GM12878 (cell line): Measurements from ENCODE around the gene CENPF. TPM values are rescaled to one million over a fixed set of nuclear protein-coding genes. Genes with fewer than 3 reads are reported as not detected.

ENCODE experiments used
- ATAC-seq: fragments of 200-7000 bp; cut with Tn5 transposase; 3 replicates; pipeline ENCODE4 v1.9.1; 2020; ENCODE audit warnings: mild to moderate bottlenecking, moderate library complexity
- BruUV-seq: library from RNA; stranded (reverse); fragments of 400-500 nt; replicated peaks from 2 replicates; lab custom pipeline; 2021; lab: Mats Ljungman, UMichigan
- CTCF ChIA-PET: fragments of 300-600 bp; sonication (Branson Sonifier 250); formaldehyde crosslinking; extraction: SDS; loops from one replicate; lab custom pipeline; 2021; ENCODE audit warnings: inconsistent platforms; lab: Yijun Ruan, JAX
- POLR2A ChIA-PET: fragments of 350-600 bp; formaldehyde crosslinking; extraction: SDS; loops from one replicate; lab custom pipeline; 2021; ENCODE audit warnings: inconsistent platforms; lab: Charles Lee
- RAD21 ChIA-PET: fragments of 300-600 bp; sonication (Branson Sonifier 250); formaldehyde crosslinking; loops from one replicate; lab custom pipeline; 2023; ENCODE audit warnings: antibody characterized with exemption; ENCODE audit not compliant: unreplicated experiment; lab: Charles Lee
- SMC1A ChIA-PET: fragments of 300-600 bp; sonication (Branson Sonifier 250); formaldehyde crosslinking; loops from one replicate; lab custom pipeline; 2023; ENCODE audit not compliant: unreplicated experiment, uncharacterized antibody; lab: Charles Lee
- DNase-seq: peaks from one replicate; pipeline ENCODE4 v3.0.0-alpha.2; 2011; ENCODE audit warnings: low read depth, low spot score
- FAIRE-seq: peaks from 3 replicates; lab custom pipeline; 2011; peaks lifted over from hg19 to GRCh38; lab: Jason Lieb, UNC
- H2AFZ ChIP-seq: 2 replicates; pipeline ENCODE4 v1.6.0; 2011; ENCODE audit warnings: low read depth, low read length, control low read depth; ENCODE audit not compliant: control insufficient read depth
- H3K27ac ChIP-seq: 2 replicates; pipeline ENCODE4 v1.5.1; 2011; ENCODE audit warnings: control low read depth; ENCODE audit not compliant: control insufficient read depth, insufficient read depth
- H3K27me3 ChIP-seq, 2 experiments: replicated peaks in 1 of 2; 2 replicates each; pipeline versions ENCODE4 v1.6.0 to v1.6.1; 2011; ENCODE audit warnings: low read length in 1 of 2; ENCODE audit not compliant: control insufficient read depth in 2 of 2, insufficient read depth in 2 of 2
- H3K36me3 ChIP-seq, 2 experiments: 2 replicates each; pipeline ENCODE4 v1.5.1; 2011; ENCODE audit warnings: low read length in 1 of 2; ENCODE audit not compliant: control insufficient read depth in 2 of 2, insufficient read depth in 2 of 2
- H3K4me1 ChIP-seq: 2 replicates; pipeline ENCODE4 v1.6.1; 2011; ENCODE audit warnings: mild to moderate bottlenecking, low read length, moderate library complexity, mixed read lengths; ENCODE audit not compliant: control insufficient read depth, insufficient read depth
- H3K4me2 ChIP-seq: 2 replicates; pipeline ENCODE4 v1.6.0; 2011; ENCODE audit warnings: control low read depth; ENCODE audit not compliant: control insufficient read depth, insufficient read depth
- H3K4me3 ChIP-seq: fragments of 200-600 bp; sonication (generic); 2 replicates; pipeline ENCODE4 v1.5.1; 2016
- H3K79me2 ChIP-seq: 2 replicates; pipeline ENCODE4 v1.6.0; 2011; ENCODE audit warnings: low read length; ENCODE audit not compliant: control insufficient read depth, insufficient read depth
- H3K9ac ChIP-seq: 2 replicates; pipeline ENCODE4 v1.8.0; 2011; ENCODE audit warnings: low read length, control low read depth, mixed read lengths; ENCODE audit not compliant: control insufficient read depth, insufficient read depth
- H3K9me3 ChIP-seq: replicated peaks from 3 replicates; pipeline ENCODE4 v1.5.1; 2011; ENCODE audit warnings: mild to moderate bottlenecking, low read length; ENCODE audit not compliant: control insufficient read depth, insufficient read depth
- H4K20me1 ChIP-seq: 2 replicates; pipeline ENCODE4 v1.6.0; 2011; ENCODE audit not compliant: control insufficient read depth, insufficient read depth
- IKZF2 ChIP-seq, 2 experiments: fragments of 450-650 bp; IDR thresholded peaks; 2 replicates each; pipeline ENCODE4 v1.6.1; 2017; ENCODE audit warnings: mild to moderate bottlenecking in 2 of 2, moderate library complexity in 2 of 2
- NFYA ChIP-seq: IDR thresholded peaks from 2 replicates; pipeline ENCODE4 v1.6.1; 2011; ENCODE audit warnings: low read depth, mild to moderate bottlenecking, low read length, improper control_type of control experiment, borderline replicate concordance
- NRF1 ChIP-seq: conservative IDR thresholded peaks from 2 replicates; pipeline ENCODE4 v1.6.1; 2011; ENCODE audit warnings: mild to moderate bottlenecking, low read depth, low read length, improper control_type of control experiment
- PAX8 ChIP-seq: fragments of 450-650 bp; IDR thresholded peaks from 2 replicates; pipeline ENCODE4 v1.6.1; 2017; ENCODE audit warnings: mild to moderate bottlenecking, moderate library complexity
- POLR2AphosphoS2 ChIP-seq: IDR thresholded peaks from 2 replicates; pipeline ENCODE4 v1.6.1; 2011; ENCODE audit warnings: low read depth, mild to moderate bottlenecking, low read length, improper control_type of control experiment, moderate library complexity
- RAD51 ChIP-seq: fragments of 450-650 bp; IDR thresholded peaks from 2 replicates; pipeline ENCODE4 v1.6.1; 2016; ENCODE audit warnings: moderate library complexity, mild to moderate bottlenecking, inconsistent platforms
- SMARCA5 ChIP-seq: fragments of 450-650 bp; IDR thresholded peaks from 2 replicates; pipeline ENCODE4 v1.6.1; 2017; ENCODE audit warnings: mild to moderate bottlenecking
- SREBF2 ChIP-seq: IDR thresholded peaks from 2 replicates; pipeline ENCODE4 v1.6.1; 2012; ENCODE audit warnings: mild to moderate bottlenecking, low read length
- YBX1 ChIP-seq: fragments of 450-650 bp; IDR thresholded peaks from 2 replicates; pipeline ENCODE4 v1.6.1; 2016; ENCODE audit warnings: antibody characterized with exemption
- YY1 ChIP-seq: IDR thresholded peaks from 2 replicates; pipeline ENCODE4 v1.6.1; 2011; ENCODE audit warnings: low read depth, mild to moderate bottlenecking, low read length
- ZNF274 ChIP-seq: IDR thresholded peaks from one replicate; pipeline ENCODE4 v1.8.0; 2011; ENCODE audit not compliant: insufficient read length, insufficient read depth
- ZNF622 ChIP-seq: fragments of 450-650 bp; IDR thresholded peaks from 2 replicates; pipeline ENCODE4 v1.6.1; 2017; ENCODE audit warnings: mild to moderate bottlenecking, inconsistent platforms
- WGBS: methylation state at CpG from one replicate; pipeline ENCODE4 v1.1.6; 2016; ENCODE audit warnings: low lambda C conversion rate; ENCODE audit not compliant: insufficient replicate concordance, insufficient coverage; ENCODE audit errors: missing lambda C conversion rate; 5-methylcytosine and 5-hydroxymethylcytosine counted together
- in situ Hi-C: fragments of 300-500 bp; cut with MboI; formaldehyde crosslinking; loops from 9 replicates; pipeline ENCODE4 v1.14.3; 2018; ENCODE audit warnings: mixed read lengths
- intact Hi-C: fragments of 100-400 bp; cut with micrococcal nuclease; formaldehyde crosslinking; loops from one replicate; pipeline ENCODE4 v1.14.2; 2022; ENCODE audit not compliant: unreplicated experiment
- polyA plus RNA-seq, 11 experiments: library from polyadenylated mRNA; depleted of rRNA in 4 of 11; unstranded in 6 of 11; stranded (reverse) in 5 of 11; fragments of >200 nt; fragmentation: Nextera tagmentation in 4 of 11; fragmentation: Illumina TruSeq in 1 of 11; extraction: Ambion mirVana in 4 of 11; extraction: Trizol in 1 of 11; gene quantifications; 1 replicate in 1 of 11; 2 replicates in 10 of 11; pipeline versions ENCODE4 v1.2.1 to v1.2.3, GENCODE V29; 2011 to 2016; ENCODE audit warnings: inconsistent platforms in 2 of 11, missing spikeins in 2 of 11, low read depth in 1 of 11
- total RNA-seq, 4 experiments: library from RNA; depleted of rRNA in 3 of 4; stranded (reverse); fragments of >200 nt in 3 of 4; fragmentation: Illumina TruSeq in 1 of 4; extraction: Trizol in 1 of 4; gene quantifications; 2 replicates each; pipeline versions ENCODE4 v1.2.1 to v1.2.3, GENCODE V29; 2013 to 2021
- TF ChIP-seq, protein P1 (sequence below): fragments of 450-650 bp; formaldehyde crosslinking; IDR thresholded peaks from 2 replicates; pipeline ENCODE4 v1.5.0; 2022; ENCODE audit warnings: mild to moderate bottlenecking, missing genetic modification characterization

CENPF gene
- total and polyA plus RNA-seq, 10 of the 15 experiments (the other 5 are each of a cell fraction or from before 2014, with no cell fraction given) = 26.0 to 132 (median 70.5) TPM

- no peak for TF ChIP-seq SREBF2
- TF ChIP-seq YY1 = no peak
Measured at GRCh38 chr1:214571281-214571680, 31.7 kb upstream of the CENPF start (continued).

GRCh38 chr1:214573386-214574318 lies 29.3 kb upstream of the CENPF start:
- H3K36me3 ChIP-seq = no peaks in the 10 kb centered on the region
- ChIA-PET RAD21 (interaction anchor here (0.7 to 3.1 kb wide), 7 partner anchors 11 to 242 kb away, joined by 3 to 14 read pairs (median 4); no protein-coding TSS in a partner anchor), CTCF (interaction anchor here (0.7 to 2.9 kb wide), 6 partner anchors 7 to 241 kb away, joined by 3 to 11 read pairs (median 4); no protein-coding TSS in a partner anchor), SMC1A (interaction anchor here (1.0 to 4.1 kb wide), 6 partner anchors 8 to 70 kb away, joined by 3 to 29 read pairs (median 6); no protein-coding TSS in a partner anchor), POLR2A (interaction anchor here (1.2 to 1.5 kb wide), 2 partner anchors 8 to 22 kb away, joined by 3 to 5 read pairs; no protein-coding TSS in a partner anchor)
- intact Hi-C loops (no loop called here), in situ Hi-C loops (no loop called here)
- ATAC-seq (no peak), DNase-seq (no peak), FAIRE-seq (no peak)
- H3K4me2 ChIP-seq = no peak overlapping the region
- WGBS = 49% methylated on average over 11 of the region's 11 CpGs
- no peak overlapping the region for H3K9ac ChIP-seq
- TF ChIP-seq POLR2AphosphoS2 (no peak), SMARCA5 (no peak), NRF1 (no peak), PAX8 (no peak), IKZF2 (IDR thresholded peaks at IDR 0.05) (no peak), ZNF622 (no peak), ZNF274 (no peak), YBX1 (no peak), RAD51 (no peak), NFYA (no peak)
- TF ChIP-seq, protein P1, sequence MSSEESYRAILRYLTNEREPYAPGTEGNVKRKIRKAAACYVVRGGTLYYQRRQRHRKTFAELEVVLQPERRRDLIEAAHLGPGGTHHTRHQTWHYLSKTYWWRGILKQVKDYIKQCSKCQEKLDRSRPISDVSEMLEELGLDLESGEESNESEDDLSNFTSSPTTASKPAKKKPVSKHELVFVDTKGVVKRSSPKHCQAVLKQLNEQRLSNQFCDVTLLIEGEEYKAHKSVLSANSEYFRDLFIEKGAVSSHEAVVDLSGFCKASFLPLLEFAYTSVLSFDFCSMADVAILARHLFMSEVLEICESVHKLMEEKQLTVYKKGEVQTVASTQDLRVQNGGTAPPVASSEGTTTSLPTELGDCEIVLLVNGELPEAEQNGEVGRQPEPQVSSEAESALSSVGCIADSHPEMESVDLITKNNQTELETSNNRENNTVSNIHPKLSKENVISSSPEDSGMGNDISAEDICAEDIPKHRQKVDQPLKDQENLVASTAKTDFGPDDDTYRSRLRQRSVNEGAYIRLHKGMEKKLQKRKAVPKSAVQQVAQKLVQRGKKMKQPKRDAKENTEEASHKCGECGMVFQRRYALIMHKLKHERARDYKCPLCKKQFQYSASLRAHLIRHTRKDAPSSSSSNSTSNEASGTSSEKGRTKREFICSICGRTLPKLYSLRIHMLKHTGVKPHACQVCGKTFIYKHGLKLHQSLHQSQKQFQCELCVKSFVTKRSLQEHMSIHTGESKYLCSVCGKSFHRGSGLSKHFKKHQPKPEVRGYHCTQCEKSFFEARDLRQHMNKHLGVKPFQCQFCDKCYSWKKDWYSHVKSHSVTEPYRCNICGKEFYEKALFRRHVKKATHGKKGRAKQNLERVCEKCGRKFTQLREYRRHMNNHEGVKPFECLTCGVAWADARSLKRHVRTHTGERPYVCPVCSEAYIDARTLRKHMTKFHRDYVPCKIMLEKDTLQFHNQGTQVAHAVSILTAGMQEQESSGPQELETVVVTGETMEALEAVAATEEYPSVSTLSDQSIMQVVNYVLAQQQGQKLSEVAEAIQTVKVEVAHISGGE (CRISPR knock-in tag) = no peak
- H3K79me2 ChIP-seq = no peaks in the 10 kb centered on the region
- no peaks in the 10 kb centered on the region for H4K20me1 ChIP-seq
- H3K27me3 ChIP-seq = no peaks in the 10 kb centered on the region
- H3K4me3 ChIP-seq = no peak overlapping the region
- H2AFZ ChIP-seq = no peak overlapping the region
- H3K9me3 ChIP-seq = peaks cover 1% of the 10 kb centered on the region; the same call in 1 of the 3 replicates
- no peak overlapping the region for H3K27ac ChIP-seq
- BruUV-seq = no TSS peak
- H3K4me1 ChIP-seq = no peaks in the 10 kb centered on the region
